Retina (tissue), 1 donor: ENCODE measurements around the gene RHOG.
"Not testable (repeated sequence)": the region's sequence is repeated elsewhere in the genome, so short reads cannot be mapped to it uniquely, and the experiment has no call there.

Experiments
- DNase-seq: peaks from one replicate; pipeline ENCODE4 v3.0.0-alpha.2; 2016

The RHOG gene

DNA sequence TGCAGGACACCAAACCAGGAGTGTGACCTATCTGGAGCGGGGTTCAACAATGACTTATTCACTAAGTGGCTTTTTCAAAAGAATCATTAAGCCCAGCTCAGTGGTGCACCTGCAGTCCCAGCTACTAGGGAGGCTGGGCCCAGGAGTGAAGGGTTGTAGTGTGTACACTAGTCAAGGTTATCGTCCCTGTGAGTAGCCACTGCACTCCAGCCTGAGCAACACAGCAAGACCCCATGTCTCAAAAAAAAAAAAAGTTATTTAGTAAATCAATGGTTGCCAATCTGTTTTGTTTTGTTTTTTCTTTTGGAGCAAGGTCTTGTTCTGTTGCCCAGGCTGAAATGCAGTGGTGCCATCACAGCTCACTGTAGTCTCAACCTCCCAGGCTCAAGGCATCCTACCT, 7.9 kb downstream of the RHOG start:
- DNase-seq: no peak

DNA sequence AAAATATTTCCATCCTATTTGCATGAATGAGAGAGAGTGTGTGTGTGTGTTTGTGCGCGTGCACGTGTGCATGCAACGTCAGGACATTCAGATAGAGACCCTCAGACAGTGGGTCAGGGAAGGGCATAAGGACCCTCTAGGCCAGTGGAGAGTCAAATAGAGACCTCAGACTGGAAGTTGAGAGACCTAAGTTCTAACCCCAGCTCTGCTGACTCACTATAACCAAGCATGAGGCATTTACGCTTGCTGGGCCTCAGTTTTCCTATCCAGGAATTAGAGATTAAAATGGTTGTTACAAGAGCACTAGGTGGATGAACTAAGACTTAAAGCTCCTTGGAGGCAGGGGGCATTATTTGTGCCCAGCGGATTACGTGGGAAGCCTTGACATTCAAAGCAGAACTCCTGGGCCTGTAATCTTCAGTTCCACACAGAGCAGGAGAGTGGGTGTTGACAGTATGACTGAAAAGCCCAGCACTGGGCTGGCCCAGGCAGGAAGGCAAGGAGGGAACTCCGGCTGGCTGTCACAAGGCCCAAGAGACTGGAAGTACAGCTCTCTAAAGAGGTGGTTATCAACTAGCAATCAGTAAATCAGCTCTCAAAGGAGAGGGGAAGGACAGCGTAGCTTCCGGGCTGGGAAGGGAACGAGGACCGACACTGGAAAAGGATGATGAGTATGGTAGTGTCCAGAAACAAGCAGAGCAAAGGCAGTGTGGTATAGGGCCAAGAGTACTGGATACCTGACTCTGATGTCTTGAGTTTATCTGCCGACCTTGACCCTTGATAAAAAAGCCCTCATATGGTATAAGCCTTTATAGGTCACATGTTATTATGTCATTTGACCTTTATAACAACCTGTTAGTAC, 9.2 kb downstream of the RHOG start:
- DNase-seq: no peak

DNA sequence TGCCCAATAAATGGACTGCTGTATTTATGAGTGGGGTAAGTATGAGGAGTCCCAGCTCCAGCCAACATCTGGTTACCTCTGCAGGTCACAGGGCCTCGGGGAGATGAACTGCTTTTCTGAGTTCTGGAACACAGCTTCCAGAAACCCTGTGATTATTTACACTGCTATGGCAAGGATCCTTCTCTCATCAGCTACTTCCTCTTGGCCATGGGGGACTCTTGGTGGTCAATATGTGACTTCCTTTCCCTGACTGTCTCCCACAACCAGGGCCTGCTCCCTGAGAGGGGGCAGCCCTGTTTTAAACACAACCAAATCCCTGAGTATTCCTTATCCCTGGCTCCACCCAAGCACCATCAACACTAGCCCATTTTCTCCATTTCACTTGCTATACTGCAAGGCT, 10.0 kb downstream of the RHOG start:
- DNase-seq: no peak

DNA sequence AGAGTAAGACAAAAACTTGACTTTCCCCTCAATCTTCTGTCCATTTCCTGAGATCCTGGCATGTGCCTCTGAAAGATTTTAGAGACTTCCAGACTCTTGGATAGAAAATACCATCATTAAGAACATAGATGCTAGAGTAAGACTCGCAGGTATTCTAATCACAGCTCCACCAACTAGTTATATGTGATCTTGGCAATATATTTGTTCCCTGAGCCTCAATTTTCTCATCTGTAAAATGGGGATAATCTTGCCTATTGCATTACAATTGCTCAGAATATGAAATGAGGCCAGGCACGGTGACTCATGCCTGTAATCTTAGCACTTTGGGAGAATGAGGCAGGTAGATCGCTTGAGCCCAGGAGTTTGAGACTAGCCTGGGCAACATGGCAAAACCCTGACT, 10.7 kb downstream of the RHOG start:
- no peak for DNase-seq

DNA sequence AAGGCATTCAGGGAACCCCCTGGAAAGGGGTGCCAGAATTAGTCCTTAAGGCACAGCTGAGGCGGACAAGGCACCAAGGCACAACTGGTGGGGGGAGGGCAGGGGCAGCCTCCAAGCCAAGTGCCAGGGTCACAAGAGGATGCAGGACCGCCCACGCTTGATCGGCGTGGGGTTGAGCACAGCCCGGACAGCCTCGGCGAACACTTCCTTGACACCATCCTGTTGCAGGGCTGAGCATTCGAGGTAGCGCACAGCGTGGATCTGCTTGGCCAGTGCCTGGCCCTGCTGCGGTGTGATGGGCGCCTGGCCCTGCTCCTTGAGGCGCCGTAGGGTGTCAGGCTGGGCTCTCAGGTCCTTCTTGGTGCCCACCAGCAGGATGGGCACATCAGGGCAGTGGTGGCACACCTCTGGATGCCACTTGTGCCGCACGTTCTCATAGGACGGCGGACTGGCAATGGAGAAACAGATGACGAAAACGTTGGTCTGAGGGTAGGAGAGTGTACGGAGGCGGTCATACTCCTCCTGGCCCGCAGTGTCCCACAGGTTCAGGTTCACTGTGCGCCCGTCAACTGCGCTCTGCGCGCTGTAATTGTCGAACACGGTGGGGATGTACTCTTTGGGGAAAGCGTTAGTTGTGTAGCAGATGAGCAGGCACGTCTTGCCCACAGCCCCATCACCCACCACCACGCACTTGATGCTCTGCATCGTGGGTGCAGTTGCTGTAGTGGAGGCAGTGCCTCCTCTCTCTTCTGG, 13.1 kb downstream of the RHOG start:
- DNase-seq: no peak

DNA sequence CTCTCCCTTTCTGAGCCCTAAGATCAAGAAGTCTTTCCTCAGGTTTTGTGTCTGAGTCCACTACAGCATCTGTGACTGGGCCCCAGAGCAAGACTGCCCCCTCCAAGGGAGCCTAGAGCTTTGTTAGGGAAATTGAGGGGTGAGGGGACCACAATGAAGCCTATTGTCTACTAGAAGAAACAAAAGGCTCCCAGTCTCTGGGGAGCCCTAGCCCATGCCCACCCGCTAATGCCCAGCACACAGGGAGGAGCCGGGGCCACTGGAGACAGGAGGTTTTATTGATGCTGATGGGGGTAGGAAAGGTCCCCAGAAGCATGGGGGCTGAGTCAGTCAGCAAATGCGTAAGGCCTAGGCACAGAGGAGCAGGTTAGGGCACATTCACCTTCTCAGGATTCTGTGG, 14.0 kb downstream of the RHOG start:
- no peak for DNase-seq

DNA sequence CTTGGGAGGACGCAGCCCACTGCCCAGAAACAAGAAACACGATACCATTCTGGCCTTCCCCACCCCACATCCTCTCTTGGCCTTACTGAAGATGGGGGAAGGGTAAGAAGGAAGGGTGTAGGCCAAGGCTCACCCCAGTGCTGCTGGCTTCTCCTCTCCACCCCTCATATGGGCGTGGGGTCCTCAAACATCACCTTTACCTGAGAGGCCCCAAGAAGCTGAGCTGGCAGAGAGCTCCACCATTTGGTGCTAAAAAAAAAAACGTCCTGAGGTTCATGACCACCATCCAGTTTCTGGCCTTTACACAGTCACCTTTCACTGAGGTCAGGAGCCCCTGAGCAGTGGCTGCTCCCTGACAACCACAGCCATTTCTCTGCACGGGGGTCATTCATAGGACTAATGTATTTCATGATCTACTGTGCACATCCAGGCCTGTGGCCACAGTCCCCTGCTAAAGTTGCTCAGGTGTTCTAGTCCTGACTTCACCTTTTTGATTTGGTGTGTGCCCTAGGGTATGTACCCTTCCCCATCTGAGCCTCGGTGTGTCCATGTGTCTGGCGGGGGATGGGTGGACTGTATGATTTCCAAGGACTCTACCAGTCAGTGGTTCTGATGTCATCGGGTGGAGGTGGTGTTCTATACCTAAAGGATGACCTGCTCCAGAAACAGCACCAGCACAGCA, 15.1 kb downstream of the RHOG start:
- DNase-seq: no peak

DNA sequence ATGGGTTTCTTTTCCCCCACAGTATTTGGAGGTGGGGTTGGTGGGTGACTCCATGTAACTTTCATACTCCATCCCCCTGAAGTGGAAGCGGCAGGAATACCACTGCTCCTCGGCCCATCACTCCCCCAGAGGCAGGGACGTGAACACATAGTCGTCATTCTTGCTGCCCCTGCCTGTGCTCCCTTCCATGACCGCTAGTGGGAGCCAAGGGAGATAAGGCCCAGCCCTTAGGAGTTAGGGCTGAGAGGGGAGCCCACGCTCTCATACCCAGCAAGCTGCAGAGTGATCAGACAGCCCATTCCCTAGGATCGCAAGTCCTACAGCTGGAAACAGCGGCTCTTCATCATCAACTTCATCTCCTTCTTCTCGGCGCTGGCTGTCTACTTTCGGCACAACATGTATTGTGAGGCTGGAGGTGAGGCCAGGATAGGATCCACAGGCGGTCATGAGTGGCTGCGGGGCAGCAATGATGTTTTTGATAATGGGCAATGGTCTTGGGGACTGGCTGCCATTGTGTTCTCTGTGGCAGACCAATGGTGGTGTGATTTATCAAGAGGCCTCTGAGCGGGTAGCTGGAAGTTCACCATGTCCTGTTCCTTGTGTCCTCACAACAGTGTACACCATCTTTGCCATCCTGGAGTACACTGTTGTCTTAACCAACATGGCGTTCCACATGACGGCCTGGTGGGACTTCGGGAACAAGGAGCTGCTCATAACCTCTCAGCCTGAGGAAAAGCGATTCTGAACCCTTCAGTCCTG, 15.9 kb downstream of the RHOG start:
- peak; percentile 24 for DNase-seq

DNA sequence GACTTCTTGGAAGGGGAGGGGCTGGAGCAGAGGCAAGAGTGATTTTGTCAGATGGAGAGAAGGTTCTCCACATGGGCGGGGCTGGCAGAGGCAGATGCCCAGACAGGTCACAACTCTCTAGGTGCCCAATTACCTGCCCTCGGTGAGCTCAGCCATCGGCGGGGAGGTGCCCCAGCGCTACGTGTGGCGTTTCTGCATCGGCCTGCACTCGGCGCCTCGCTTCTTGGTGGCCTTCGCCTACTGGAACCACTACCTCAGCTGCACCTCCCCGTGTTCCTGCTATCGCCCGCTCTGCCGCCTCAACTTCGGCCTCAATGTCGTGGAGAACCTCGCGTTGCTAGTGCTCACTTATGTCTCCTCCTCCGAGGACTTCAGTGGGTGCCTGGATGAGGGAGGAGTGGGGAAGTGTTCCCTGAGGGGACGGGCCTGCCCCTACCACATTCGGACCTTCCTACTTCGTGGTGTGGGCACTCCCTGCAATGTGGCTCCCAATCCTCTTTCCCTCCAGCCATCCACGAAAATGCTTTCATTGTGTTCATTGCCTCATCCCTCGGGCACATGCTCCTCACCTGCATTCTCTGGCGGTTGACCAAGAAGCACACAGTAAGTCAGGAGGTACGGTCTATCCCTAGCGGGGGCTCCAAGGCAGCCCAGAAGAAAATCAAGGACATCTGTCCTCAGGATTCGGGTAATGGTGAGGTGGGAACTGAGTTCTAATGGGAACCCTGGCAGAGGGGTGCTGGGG, 16.8 kb downstream of the RHOG start:
- no peak for DNase-seq

DNA sequence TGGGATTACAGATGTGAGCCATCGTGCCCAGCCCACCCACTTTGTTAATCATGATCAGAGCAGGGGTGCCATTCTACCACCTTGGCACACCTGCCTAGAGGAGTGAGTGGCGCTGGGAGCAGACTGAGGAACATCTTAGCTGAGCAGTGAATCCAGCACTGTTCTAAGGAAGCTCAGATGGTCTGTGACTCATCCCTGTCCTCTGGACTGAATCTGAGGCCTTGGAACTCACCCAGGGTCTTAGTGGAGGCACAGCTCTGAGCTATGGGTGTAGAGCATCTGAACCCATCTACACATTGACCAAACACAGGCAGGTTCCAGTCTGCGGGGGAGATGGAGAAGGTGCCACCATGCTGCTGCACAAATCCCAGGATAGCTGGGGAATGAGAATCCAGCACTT, 17.5 kb downstream of the RHOG start:
- DNase-seq: no peak

DNA sequence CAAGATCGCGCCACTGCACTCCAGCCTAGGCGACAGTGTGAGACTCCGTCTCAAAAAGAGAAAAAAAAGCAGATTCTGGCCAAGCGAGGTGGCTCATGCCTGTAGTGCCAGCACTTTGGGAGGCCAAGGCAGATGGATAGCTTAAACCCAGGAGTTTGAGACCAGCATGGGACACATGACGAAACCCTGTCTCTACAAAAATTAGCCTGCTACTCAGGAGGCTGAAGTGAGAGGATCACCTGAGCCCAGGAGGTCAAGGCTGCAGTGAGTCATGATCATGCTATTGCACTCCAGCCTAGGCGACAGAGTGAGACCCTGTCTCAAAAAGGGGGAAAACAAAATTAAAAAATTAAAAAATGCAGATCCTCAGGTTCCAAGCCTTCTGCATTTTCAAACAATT, 18.4 kb downstream of the RHOG start:
- no peak for DNase-seq

DNA sequence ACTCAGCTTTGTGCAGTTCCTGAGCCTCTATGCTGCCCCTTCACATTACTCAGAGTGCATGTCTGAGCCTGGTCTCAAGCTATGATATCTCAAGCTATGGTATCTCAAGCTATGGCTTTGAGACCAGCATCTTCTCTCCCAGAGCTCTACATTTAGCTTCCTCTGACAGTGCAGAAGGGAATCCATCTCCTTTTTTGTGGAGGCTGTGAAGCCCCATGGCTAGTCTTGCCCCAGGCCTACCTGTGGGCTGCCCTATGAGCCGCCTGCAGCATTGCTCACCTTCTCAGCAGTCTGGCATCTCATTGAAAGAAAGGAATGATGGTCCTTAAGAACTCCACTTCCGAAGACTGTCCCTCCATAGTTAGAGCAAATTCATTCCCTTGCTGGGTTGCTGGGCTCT, 19.8 kb downstream of the RHOG start:
- no peak for DNase-seq

DNA sequence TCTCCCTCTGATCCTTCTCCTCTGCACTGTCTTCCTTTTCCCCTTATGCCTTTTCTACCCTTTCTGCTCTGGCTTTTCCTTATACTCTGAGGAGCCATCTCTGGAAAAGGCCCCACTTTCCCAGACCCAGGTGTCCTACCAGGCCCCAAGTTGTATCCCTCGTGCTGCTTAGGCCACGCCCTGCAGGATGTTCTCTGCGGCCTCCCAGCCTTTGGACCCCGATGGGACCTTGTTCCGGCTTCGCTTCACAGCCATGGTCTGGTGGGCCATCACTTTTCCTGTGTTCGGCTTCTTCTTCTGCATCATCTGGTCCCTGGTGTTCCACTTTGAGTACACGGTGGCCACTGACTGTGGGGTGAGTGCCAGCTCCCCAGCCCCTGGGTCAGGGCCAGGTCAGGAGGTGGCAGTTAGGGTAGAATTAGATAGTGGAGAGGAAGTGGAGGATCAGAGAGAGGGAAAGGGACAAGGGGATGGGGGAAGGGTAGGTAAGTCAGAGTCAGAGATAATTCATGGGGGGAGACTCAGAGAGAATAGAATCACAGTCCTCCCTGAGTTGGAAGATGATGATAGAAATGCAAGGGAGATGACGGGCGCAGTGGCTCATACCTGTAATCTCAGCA, 23.5 kb downstream of the RHOG start:
- DNase-seq: no peak

DNA sequence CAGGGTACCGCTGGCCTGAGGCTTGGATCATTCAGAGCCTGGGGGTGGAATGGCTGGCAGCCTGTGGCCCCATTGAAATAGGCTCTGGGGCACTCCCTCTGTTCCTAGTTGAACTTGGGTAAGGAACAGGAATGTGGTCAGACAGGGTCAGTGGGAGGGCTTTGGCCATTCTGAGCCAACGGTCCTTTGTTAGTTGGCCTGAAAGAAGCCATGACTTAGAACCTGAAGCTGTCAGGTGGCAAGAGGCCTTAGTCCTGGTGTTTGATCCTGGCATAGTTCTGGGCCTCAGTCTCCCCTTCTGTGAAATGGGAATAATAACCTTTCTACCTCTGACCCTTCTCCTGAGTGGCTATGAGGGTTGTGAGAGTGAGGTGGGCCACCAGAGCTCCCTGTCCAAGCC, 24.1 kb downstream of the RHOG start:
- no peak for DNase-seq

DNA sequence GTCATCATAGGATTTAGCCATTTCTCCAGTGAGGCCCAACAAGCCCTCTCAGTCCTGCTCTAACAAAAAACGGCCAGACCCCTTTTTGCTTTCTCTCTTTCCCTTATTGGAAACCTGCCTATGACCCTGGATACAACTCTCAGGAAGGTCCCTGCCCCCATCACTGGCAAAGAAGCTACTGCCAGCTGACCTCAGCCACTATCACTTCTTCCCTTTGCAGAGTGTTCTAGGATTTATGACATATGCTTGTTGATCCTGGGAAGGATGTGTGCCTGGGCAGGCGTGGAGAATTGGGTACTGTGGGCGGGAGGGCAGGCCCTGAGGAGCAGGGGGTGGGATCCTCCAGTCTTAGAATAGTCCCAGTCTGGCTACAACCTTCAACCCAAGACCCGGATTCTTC, 24.9 kb downstream of the RHOG start:
- DNase-seq: no peak

DNA sequence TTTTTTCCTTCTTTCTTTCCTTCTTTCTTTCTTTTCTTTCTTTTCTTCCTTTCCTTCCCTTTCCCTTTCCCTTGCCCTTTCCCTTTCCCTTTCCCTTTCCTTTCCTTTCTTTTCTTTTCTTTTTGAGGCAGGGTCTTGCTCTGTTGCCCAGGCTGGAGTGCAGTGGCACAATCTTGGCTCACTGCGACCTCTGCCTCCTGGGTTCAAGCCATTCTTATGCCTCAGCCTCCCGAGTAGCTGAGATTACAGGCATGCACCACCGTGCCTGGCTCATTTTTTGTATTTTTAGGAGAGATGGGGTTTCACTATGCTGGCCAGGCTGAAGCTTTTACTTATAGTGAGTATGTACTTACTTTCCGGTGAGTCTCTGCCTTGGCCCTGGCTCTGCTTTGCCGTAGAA, 25.9 kb downstream of the RHOG start:
- not testable (repeated sequence) for DNase-seq

DNA sequence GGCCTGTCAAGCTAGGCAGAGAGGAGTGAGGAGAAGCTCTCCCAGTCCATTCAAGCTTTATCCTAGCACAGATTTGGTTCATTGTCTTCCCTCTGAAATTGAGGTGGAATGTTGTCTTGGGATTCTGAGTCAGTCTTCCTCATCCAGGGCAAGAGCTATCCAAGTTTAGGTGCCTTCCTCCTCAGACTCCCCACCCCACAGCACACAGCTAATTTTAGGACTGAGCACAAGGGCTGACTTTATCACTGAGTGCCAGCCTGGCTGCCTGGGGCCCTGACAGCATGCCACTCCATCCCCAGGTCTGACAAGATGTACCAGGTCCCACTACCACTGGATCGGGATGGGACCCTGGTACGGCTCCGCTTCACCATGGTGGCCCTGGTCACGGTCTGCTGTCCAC, 29.8 kb downstream of the RHOG start:
- DNase-seq: no peak

DNA sequence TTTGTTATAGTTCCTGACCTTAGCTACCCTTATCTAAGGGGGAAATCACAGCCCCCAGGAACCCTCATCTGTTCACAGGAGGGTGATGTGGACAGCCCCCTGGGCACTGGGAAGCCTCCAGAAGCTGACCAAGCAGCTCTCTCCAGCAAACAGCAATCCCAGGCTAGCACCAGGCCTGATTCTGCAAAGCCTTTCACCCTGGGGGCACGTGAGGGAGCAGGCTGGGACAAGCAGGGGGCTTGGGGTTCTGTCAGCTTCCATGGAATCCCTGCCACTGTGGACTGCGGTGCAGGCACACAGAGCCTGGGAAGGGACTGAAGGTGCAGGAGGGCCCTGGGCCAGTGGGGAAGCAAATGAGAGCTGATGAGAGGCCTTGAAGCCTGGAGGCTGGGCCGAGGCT, 30.3 kb downstream of the RHOG start:
- no peak for DNase-seq

DNA sequence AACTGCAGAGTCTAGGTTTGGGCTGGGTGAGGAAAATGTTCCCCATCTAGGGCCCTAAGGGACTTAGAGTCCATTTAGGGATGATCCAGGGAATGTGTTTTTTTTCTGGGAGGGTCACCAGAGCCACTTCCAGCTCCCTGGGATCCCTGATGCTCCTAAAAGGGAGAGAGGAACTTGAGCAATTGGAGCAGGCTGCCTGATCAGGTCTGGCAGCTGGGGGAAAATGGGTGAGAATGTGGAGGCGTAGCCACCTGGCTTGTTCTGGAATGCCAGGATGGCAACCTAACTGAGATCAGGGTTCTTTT, 31.2 kb downstream of the RHOG start:
- no peak for DNase-seq

DNA sequence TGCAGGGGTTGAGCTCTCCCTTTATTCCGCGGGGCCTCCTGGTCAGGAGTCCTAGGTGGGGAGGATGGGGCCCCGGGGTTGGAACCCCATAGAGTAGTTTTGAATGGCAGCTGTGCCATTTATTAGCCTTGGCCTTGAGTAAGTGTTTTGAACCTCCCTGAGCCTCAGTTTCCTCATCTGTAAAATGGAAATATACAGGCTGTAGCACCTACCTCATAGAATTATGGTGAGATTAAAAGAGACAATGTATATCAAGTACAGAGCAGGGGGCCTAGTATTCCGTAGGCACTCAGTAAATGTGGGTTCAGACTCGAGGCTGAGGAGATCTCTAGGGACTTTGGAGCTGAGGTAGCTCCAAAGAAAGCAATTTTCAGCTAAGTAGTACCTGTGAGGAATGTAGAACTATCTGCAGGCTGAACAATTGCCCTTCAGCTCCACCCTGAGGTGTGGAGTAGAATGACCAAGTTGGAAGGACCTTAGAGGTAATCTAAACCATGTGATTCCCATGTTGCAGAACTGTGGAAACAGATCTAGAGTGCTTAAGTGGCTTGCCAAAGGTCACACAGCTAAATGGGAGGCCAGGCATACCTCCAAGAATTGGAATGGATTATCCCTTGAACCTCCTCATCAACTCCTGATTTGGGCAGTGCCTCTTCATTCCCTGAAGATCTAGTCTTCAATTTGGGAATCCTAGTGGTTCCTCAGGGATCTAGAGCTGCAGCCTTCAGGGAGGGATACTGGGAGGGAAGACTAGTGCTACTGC, 31.7 kb downstream of the RHOG start:
- peak; percentile 5 for DNase-seq
